ENCODE data around the gene PLCL1. TPM values are rescaled to one million over a fixed set of nuclear protein-coding genes. Genes with fewer than 3 reads are reported as not detected.

PLCL1 gene
- total and polyA plus RNA-seq, 2 donors (not counting 3 experiments of a cell fraction or from before 2014, with no cell fraction given): 0.79 to 3.4 TPM

GRCh38 chr2:197813093-197813787 lies 8.8 kb downstream of the PLCL1 start:
- no TSS peak for BruUV-seq (replicated peaks)
- CTCF ChIA-PET: interaction anchor here (0.6 to 3.0 kb wide), 17 partner anchors 9 to 483 kb away, joined by 3 to 17 read pairs (median 5); partner anchors contain the start of gene PLCL1
- no peaks in the 10 kb centered on the region for H3K36me3 ChIP-seq (ENCODE audit: control insufficient read depth in 2 of 2, extremely low read depth in 1 of 2, insufficient read depth in 2 of 2, low read length in 2 of 2)
- no peaks in the 10 kb centered on the region for H3K9me1 ChIP-seq (replicated peaks; ENCODE audit: control insufficient read depth, extremely low read depth, insufficient read depth, low read length)
- POLR2A ChIA-PET: no interaction called here
- H3K27me3 ChIP-seq (ENCODE audit: control insufficient read depth in 2 of 2, insufficient read depth in 2 of 2, low read length in 2 of 2): no peaks in the 10 kb centered on the region
- FAIRE-seq: peak; percentile 60
- DNase-seq (ENCODE audit: low read depth, low spot score): peak; percentile 33
- no peaks in the 10 kb centered on the region for H4K20me1 ChIP-seq (replicated peaks; ENCODE audit: control insufficient read depth, extremely low read depth, insufficient read depth, low read length)
- peaks cover 2% of the 10 kb centered on the region for H3K4me1 ChIP-seq (ENCODE audit: control insufficient read depth, extremely low read depth, insufficient read depth, low read length)
- dilution Hi-C loops (cut with MboI; ENCODE audit: extremely low pct_ligation_motif_present, low sequenced_read_pairs) (no loop called here), intact Hi-C loops (cut with micrococcal nuclease) (loop anchor here (1.0 kb wide), 1 partner anchor 8 kb away; no protein-coding TSS in a partner anchor)
- H3K79me2 ChIP-seq (ENCODE audit: control insufficient read depth, insufficient read depth, low read length): no peaks in the 10 kb centered on the region
- TF ChIP-seq POLR2AphosphoS5 (IDR thresholded peaks at IDR 0.05; ENCODE audit: insufficient read depth, low read depth, low read length) (no peak), FOS (IDR thresholded peaks at IDR 0.05; ENCODE audit: borderline replicate concordance, insufficient read depth, low read length) (peak; percentile 55), GATA2 (IDR thresholded peaks at IDR 0.05; ENCODE audit: insufficient read depth, insufficient read length, low read depth, low read length) (no peak)
- TF ChIP-seq, protein P1, sequence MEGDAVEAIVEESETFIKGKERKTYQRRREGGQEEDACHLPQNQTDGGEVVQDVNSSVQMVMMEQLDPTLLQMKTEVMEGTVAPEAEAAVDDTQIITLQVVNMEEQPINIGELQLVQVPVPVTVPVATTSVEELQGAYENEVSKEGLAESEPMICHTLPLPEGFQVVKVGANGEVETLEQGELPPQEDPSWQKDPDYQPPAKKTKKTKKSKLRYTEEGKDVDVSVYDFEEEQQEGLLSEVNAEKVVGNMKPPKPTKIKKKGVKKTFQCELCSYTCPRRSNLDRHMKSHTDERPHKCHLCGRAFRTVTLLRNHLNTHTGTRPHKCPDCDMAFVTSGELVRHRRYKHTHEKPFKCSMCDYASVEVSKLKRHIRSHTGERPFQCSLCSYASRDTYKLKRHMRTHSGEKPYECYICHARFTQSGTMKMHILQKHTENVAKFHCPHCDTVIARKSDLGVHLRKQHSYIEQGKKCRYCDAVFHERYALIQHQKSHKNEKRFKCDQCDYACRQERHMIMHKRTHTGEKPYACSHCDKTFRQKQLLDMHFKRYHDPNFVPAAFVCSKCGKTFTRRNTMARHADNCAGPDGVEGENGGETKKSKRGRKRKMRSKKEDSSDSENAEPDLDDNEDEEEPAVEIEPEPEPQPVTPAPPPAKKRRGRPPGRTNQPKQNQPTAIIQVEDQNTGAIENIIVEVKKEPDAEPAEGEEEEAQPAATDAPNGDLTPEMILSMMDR (IDR thresholded peaks at IDR 0.05; ENCODE audit: extremely low read depth in 1 of 2, insufficient read depth in 1 of 2, low read depth in 1 of 2, low read length in 2 of 2): peak; percentile 30 to 46
- H3K9me3 ChIP-seq (replicated peaks; ENCODE audit: control insufficient read depth, insufficient read depth, low read length): no peaks in the 10 kb centered on the region
- no peak overlapping the region for H3K27ac ChIP-seq (ENCODE audit: insufficient read depth, low read depth, low read length)
- H2AFZ ChIP-seq (ENCODE audit: low read depth, low read length): no peak overlapping the region
- no peak overlapping the region for H3K4me3 ChIP-seq (replicated peaks in 1 of 3; ENCODE audit: insufficient read depth in 1 of 3, low read depth in 1 of 3, low read length in 3 of 3)
- no peak overlapping the region for H3K9ac ChIP-seq (replicated peaks; ENCODE audit: extremely low read depth, insufficient read depth, low read length)
- H3K4me2 ChIP-seq (ENCODE audit: insufficient read depth, low read length): no peak overlapping the region
